GM21360 (cell line): ENCODE results near the gene CNTD1.
"Not testable (repeated sequence)": the region's sequence is repeated elsewhere in the genome, so short reads cannot be mapped to it uniquely, and the experiment has no call there.

Source experiments
- ATAC-seq: cut with Tn5 transposase; IDR thresholded peaks from one replicate; pipeline ENCODE4 v1.9.1; 2021; ENCODE audit warnings: mild to moderate bottlenecking, moderate library complexity; ENCODE audit not compliant: unreplicated experiment

The CNTD1 gene

GRCh38 chr17:42844761-42845555 lies 46.3 kb downstream of the CNTD1 start:
- ATAC-seq = no peak

- no peak for ATAC-seq
These were observed 46.9 kb downstream of the CNTD1 start for GRCh38 chr17:42845556-42845917.

GRCh38 chr17:42845918-42846593 lies 47.4 kb downstream of the CNTD1 start:
- ATAC-seq = no peak

- ATAC-seq = no peak
These were observed 48.1 kb downstream of the CNTD1 start for GRCh38 chr17:42846594-42847280.

- ATAC-seq = no peak
These were observed 49.4 kb downstream of the CNTD1 start for GRCh38 chr17:42848093-42848492.

GRCh38 chr17:42849031-42849430 lies 50.4 kb downstream of the CNTD1 start:
- ATAC-seq = no peak

GRCh38 chr17:42849451-42850181 lies 51.0 kb downstream of the CNTD1 start:
- no peak for ATAC-seq

- no peak for ATAC-seq
These were observed 52.3 kb downstream of the CNTD1 start, which contains the start of gene AOC3 for GRCh38 chr17:42850954-42851353. AOC3 (plus strand) TSS chr17:42851199; CDS start chr17:42851344, 145 bp downstream.

- not testable (repeated sequence) for ATAC-seq
These were observed 52.9 kb downstream of the CNTD1 start for GRCh38 chr17:42851371-42852240.

- ATAC-seq = no peak
These were observed 53.7 kb downstream of the CNTD1 start for GRCh38 chr17:42852351-42852750.

GRCh38 chr17:42853004-42853403 lies 54.3 kb downstream of the CNTD1 start:
- ATAC-seq = no peak

GRCh38 chr17:42853597-42853967 lies 54.9 kb downstream of the CNTD1 start:
- no peak for ATAC-seq

- no peak for ATAC-seq
These were observed 55.5 kb downstream of the CNTD1 start for GRCh38 chr17:42853968-42854790.

GRCh38 chr17:42855048-42855596 lies 56.5 kb downstream of the CNTD1 start:
- ATAC-seq = no peak

- ATAC-seq = not testable (repeated sequence)
These were observed 57.4 kb downstream of the CNTD1 start for GRCh38 chr17:42856093-42856492.

GRCh38 chr17:42856516-42856915 lies 57.9 kb downstream of the CNTD1 start:
- not testable (repeated sequence) for ATAC-seq

- ATAC-seq = no peak
These were observed 58.7 kb downstream of the CNTD1 start for GRCh38 chr17:42857389-42857788.
